ENCODE data around the gene PTGR3.

GRCh38 chr18:75206452-75207309 is 2.3 kb downstream of the PTGR3 start:
- TF ChIP-seq EZH2 (IDR thresholded peaks at IDR 0.05; ENCODE audit: borderline replicate concordance) (no peak), CTCF (IDR thresholded peaks at IDR 0.05; ENCODE audit: poor library complexity) (no peak), EZH2phosphoT487 (IDR thresholded peaks at IDR 0.05; ENCODE audit: low read depth, severe bottlenecking, unreplicated experiment) (no peak)

Data from hepatocyte (in vitro differentiated cells).